GM23248 (cell line): ENCODE measurements around the gene UBTD2. TPM values are rescaled to one million over a fixed set of nuclear protein-coding genes. Genes with fewer than 3 reads are reported as not detected.

Experiments used
- DNase-seq: peaks from one replicate; pipeline ENCODE4 v3.0.0-alpha.2; 2015
- H2AFZ ChIP-seq: fragments of 200-600 bp; sonication (generic); 2 replicates; pipeline ENCODE4 v1.6.1; 2016; ENCODE audit warnings: antibody characterized with exemption
- H3F3A ChIP-seq: fragments of 200-600 bp; sonication (generic); 2 replicates; pipeline ENCODE4 v1.6.1; 2016; ENCODE audit warnings: mild to moderate bottlenecking, antibody characterized with exemption, mixed run types; ENCODE audit not compliant: insufficient read depth
- H3K27ac ChIP-seq: fragments of 200-600 bp; sonication (generic); 2 replicates; pipeline ENCODE4 v1.5.1; 2016; ENCODE audit warnings: mild to moderate bottlenecking
- H3K27me3 ChIP-seq: fragments of 200-600 bp; sonication (generic); replicated peaks from 2 replicates; pipeline ENCODE4 v1.6.1; 2016; ENCODE audit warnings: mild to moderate bottlenecking; ENCODE audit not compliant: insufficient read depth
- H3K36me3 ChIP-seq: fragments of 200-600 bp; sonication (generic); 2 replicates; pipeline ENCODE4 v1.6.1; 2016; ENCODE audit warnings: low read depth, mild to moderate bottlenecking
- H3K4me1 ChIP-seq: fragments of 200-600 bp; sonication (generic); 2 replicates; pipeline ENCODE4 v1.6.1; 2016; ENCODE audit warnings: mild to moderate bottlenecking; ENCODE audit not compliant: insufficient read depth
- H3K4me2 ChIP-seq: fragments of 200-600 bp; sonication (generic); one replicate; pipeline ENCODE4 v1.6.1; 2016; ENCODE audit warnings: mild to moderate bottlenecking; ENCODE audit not compliant: unreplicated experiment
- H3K4me3 ChIP-seq: fragments of 200-600 bp; sonication (generic); 2 replicates; pipeline ENCODE4 v1.5.1; 2016; ENCODE audit warnings: mild to moderate bottlenecking
- H3K79me2 ChIP-seq: fragments of 200-600 bp; sonication (generic); 2 replicates; pipeline ENCODE4 v1.6.1; 2016; ENCODE audit warnings: mild to moderate bottlenecking; ENCODE audit not compliant: insufficient read depth
- H3K9ac ChIP-seq: fragments of 200-600 bp; sonication (generic); 2 replicates; pipeline ENCODE4 v1.6.1; 2016; ENCODE audit warnings: mild to moderate bottlenecking
- H3K9me2 ChIP-seq: fragments of 200-600 bp; sonication (generic); 2 replicates; pipeline ENCODE4 v1.6.1; 2016; ENCODE audit warnings: mixed run types, mild to moderate bottlenecking, moderate library complexity; ENCODE audit not compliant: insufficient read depth
- H3K9me3 ChIP-seq: fragments of 200-600 bp; sonication (generic); one replicate; pipeline ENCODE4 v1.6.1; 2017; ENCODE audit warnings: low read depth
- H4K20me1 ChIP-seq: fragments of 200-600 bp; sonication (generic); 2 replicates; pipeline ENCODE4 v1.6.0; 2016; ENCODE audit not compliant: insufficient read depth
- EZH2 ChIP-seq: fragments of 200-600 bp; sonication (generic); IDR thresholded peaks from 2 replicates; pipeline ENCODE4 v1.6.1; 2018; ENCODE audit warnings: antibody characterized with exemption, mild to moderate bottlenecking; ENCODE audit not compliant: insufficient read depth, poor library complexity, severe bottlenecking
- EZH2phosphoT487 ChIP-seq: fragments of 200-600 bp; sonication (generic); IDR thresholded peaks from 2 replicates; pipeline ENCODE4 v1.6.1; 2018; ENCODE audit warnings: antibody characterized with exemption, moderate library complexity, mild to moderate bottlenecking, low read depth; ENCODE audit not compliant: insufficient read depth
- WGBS, 2 experiments: methylation state at CpG; one replicate each; pipeline ENCODE4 v1.1.6; 2015 to 2017; ENCODE audit warnings: low lambda C conversion rate in 2 of 2, low coverage in 1 of 2; ENCODE audit errors: missing lambda C conversion rate in 2 of 2; 5-methylcytosine and 5-hydroxymethylcytosine counted together
- in situ Hi-C: fragments of 300-500 bp; cut with MboI; formaldehyde crosslinking; loops from 2 replicates; pipeline ENCODE4 v1.15.0; 2020
- polyA plus RNA-seq: library from polyadenylated mRNA; unstranded; fragments of >200 nt; fragmentation: Nextera tagmentation; extraction: Ambion mirVana; gene quantifications from 2 replicates; pipeline ENCODE4 v1.2.1, GENCODE V29; 2016
- total RNA-seq: library from RNA; depleted of rRNA; stranded (reverse); fragments of >200 nt; shearing (Covaris generic); gene quantifications from 2 replicates; pipeline ENCODE4 v1.2.3, GENCODE V29; 2014

The UBTD2 gene
- total and polyA plus RNA-seq, 2 experiments from 2014 or later, result 17.3 to 41.4 TPM

GRCh38 chr5:172182291-172182690 lies 101.3 kb downstream of the UBTD2 start:
- H3K27ac ChIP-seq, result no peak overlapping the region
- peaks cover 100% of the 10 kb centered on the region for H3K79me2 ChIP-seq
- H3K9me2 ChIP-seq, result no peaks in the 10 kb centered on the region
- no peak overlapping the region for H3K4me2 ChIP-seq
- no peak overlapping the region for H3K9ac ChIP-seq
- no peaks in the 10 kb centered on the region for H3K9me3 ChIP-seq
- TF ChIP-seq EZH2, result no peak
- no peak for TF ChIP-seq EZH2phosphoT487
- no peak overlapping the region for H2AFZ ChIP-seq
- H3K4me1 ChIP-seq, result peaks cover 14% of the 10 kb centered on the region
- no peaks in the 10 kb centered on the region; the same call in 1 of the 2 replicates for H4K20me1 ChIP-seq
- H3K36me3 ChIP-seq, result no peaks in the 10 kb centered on the region
- 97 to 100% methylated on average over 4 to 6 of the region's 6 CpGs for WGBS, 2 experiments
- no peak overlapping the region for H3K4me3 ChIP-seq
- in situ Hi-C loops, result no loop called here
- no peak for DNase-seq
- H3K27me3 ChIP-seq, result no peaks in the 10 kb centered on the region
- peaks cover 10% of the 10 kb centered on the region for H3F3A ChIP-seq

DNA sequence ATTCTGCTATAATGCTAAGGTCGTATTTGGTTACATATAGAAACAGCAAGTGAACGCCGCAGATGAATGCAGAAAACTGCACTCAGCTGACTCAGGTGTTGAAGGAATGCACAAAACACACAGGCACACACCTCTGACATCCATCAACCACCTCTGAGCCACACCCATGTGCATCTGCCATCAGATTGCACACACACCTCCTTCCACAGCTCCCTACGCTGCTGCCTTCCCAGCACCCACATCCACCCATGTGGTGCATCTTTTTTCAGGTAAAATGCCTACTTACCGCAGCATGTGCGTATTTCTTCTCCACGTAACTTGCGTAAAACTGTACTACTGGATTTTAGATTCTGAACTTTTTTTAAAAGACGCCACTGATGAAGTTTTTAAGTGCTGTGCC lies 102.6 kb downstream of the UBTD2 start:
- Histone ChIP-seq H3K79me2 (peaks cover 100% of the 10 kb centered on the region), H3K4me3 (no peak overlapping the region), H2AFZ (no peak overlapping the region), H3F3A (0 out of 2 replicates have a peak, but pooled peaks cover under 1% of the 10 kb centered on the region), H3K9ac (no peak overlapping the region), H3K27me3 (no peaks in the 10 kb centered on the region), H3K27ac (no peak overlapping the region), H4K20me1 (no peaks in the 10 kb centered on the region; the same call in 1 of the 2 replicates), H3K9me3 (no peaks in the 10 kb centered on the region), H3K4me2 (no peak overlapping the region), H3K4me1 (peaks cover 7% of the 10 kb centered on the region), H3K36me3 (no peaks in the 10 kb centered on the region), H3K9me2 (no peaks in the 10 kb centered on the region)
- WGBS, 2 experiments, result 95 to 97% methylated on average over 9 of the region's 9 CpGs
- in situ Hi-C loops, result no loop called here
- TF ChIP-seq EZH2phosphoT487 (no peak), EZH2 (no peak)
- no peak for DNase-seq

- in situ Hi-C loops, result no loop called here
- Histone ChIP-seq H2AFZ (no peak overlapping the region), H3K9me2 (no peaks in the 10 kb centered on the region), H3K4me3 (no peak overlapping the region), H3K4me2 (no peak overlapping the region), H3F3A (no peaks in the 10 kb centered on the region), H3K4me1 (no peaks in the 10 kb centered on the region), H3K9me3 (no peaks in the 10 kb centered on the region), H3K36me3 (no peaks in the 10 kb centered on the region), H3K79me2 (peaks cover 100% of the 10 kb centered on the region), H3K9ac (no peak overlapping the region), H4K20me1 (no peaks in the 10 kb centered on the region; the same call in 1 of the 2 replicates), H3K27me3 (no peaks in the 10 kb centered on the region), H3K27ac (no peak overlapping the region)
- WGBS, 2 experiments, result 84 to 85% methylated on average over 18 of the region's 18 CpGs
- no peak for DNase-seq
- TF ChIP-seq EZH2, result no peak
Measured at GRCh38 chr5:172178991-172179989, 104.3 kb downstream of the UBTD2 start.

- H3K4me3 ChIP-seq, result no peak overlapping the region
- H3K9ac ChIP-seq, result no peak overlapping the region
- H3K27me3 ChIP-seq, result no peaks in the 10 kb centered on the region
- H3K4me2 ChIP-seq, result no peak overlapping the region
- in situ Hi-C loops, result no loop called here
- WGBS, 2 experiments, result 92 to 95% methylated on average over 18 of the region's 18 CpGs
- H2AFZ ChIP-seq, result no peak overlapping the region
- no peaks in the 10 kb centered on the region for H3K9me2 ChIP-seq
- no peak for TF ChIP-seq EZH2phosphoT487
- no peak for TF ChIP-seq EZH2
- no peaks in the 10 kb centered on the region for H3F3A ChIP-seq
- H3K79me2 ChIP-seq, result peaks cover 100% of the 10 kb centered on the region
- H3K36me3 ChIP-seq, result no peaks in the 10 kb centered on the region
- no peak overlapping the region for H3K27ac ChIP-seq
- H3K9me3 ChIP-seq, result no peaks in the 10 kb centered on the region
- DNase-seq, result no peak
- H3K4me1 ChIP-seq, result no peaks in the 10 kb centered on the region
- H4K20me1 ChIP-seq, result no peaks in the 10 kb centered on the region; the same call in 1 of the 2 replicates
Measured at GRCh38 chr5:172178301-172178987, 105.1 kb downstream of the UBTD2 start.
